HUES48 (cell line): Measurements from ENCODE around the gene HPSE.

Source experiments
- H3K27ac ChIP-seq: one replicate; pipeline ENCODE4 v1.7.0; 2013; ENCODE audit warnings: low read depth, low read length, inconsistent platforms
- H3K27me3 ChIP-seq: 2 replicates; pipeline ENCODE4 v1.6.1; 2013; ENCODE audit warnings: mild to moderate bottlenecking, low read length; ENCODE audit not compliant: control insufficient read depth, insufficient read depth
- H3K36me3 ChIP-seq: 2 replicates; pipeline ENCODE4 v1.6.1; 2013; ENCODE audit warnings: low read length; ENCODE audit not compliant: control insufficient read depth, insufficient read depth
- H3K4me1 ChIP-seq: 2 replicates; pipeline ENCODE4 v1.6.1; 2013; ENCODE audit warnings: mild to moderate bottlenecking, low read length; ENCODE audit not compliant: control insufficient read depth, insufficient read depth
- H3K4me3 ChIP-seq: 2 replicates; pipeline ENCODE4 v1.5.1; 2013; ENCODE audit warnings: mild to moderate bottlenecking, low read depth, low read length
- H3K9ac ChIP-seq: 2 replicates; pipeline ENCODE4 v1.6.1; 2013; ENCODE audit warnings: mild to moderate bottlenecking, low read depth, low read length, moderate library complexity
- H3K9me3 ChIP-seq: 2 replicates; pipeline ENCODE4 v1.6.1; 2013; ENCODE audit warnings: low read length; ENCODE audit not compliant: control insufficient read depth, insufficient read depth

HPSE gene

DNA sequence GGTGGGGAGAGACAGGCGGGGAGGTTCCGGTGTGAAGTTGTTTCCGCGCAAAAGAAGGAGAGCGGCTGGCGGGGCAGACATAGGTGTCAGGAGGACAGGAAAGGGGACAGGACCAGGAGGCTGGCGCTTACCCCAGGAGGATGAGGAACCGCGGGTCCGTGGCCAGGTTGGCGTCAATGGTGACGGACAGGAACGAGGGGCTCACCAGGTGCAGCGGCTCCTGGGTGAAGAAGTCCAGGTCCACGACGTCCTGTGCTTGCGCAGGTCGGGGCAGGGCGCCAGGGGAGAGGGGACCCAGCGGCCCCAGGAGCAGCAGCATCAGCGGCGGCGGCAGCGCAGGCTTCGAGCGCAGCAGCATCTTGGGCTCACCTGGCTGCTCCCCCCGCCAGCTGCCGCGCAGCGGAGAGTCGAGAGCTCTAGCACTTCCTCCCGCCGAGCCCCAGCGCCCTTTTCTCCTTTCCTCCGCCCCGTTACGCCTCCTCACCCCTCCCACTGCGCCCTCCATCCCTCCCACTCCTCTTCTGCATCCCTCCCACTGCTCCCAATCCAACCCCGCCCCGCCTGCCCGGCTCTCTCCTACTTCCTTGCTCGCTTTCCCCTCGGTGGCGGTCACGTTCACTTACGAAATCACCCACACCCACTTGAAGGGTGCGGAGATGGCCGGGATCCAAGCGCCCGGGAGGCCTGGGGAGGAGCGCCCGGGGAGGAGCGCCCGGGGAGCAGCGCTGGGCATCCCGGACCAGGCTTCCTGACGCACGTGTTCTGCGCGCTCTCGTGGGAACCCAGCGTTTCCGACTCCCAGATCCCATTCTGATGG lies at the start of gene HPSE:
HPSE (minus strand) TSS at position 424 of the 817 bp plus-strand sequence; CDS start at position 358, 66 bp downstream.
- Histone ChIP-seq H3K4me3 (peak within 1 kb of the TSS; percentile 89), H3K36me3 (no peaks in the 10 kb centered on the region), H3K27ac (no peak within 1 kb of the TSS), H3K4me1 (peaks cover 6% of the 10 kb centered on the region), H3K9me3 (no peaks in the 10 kb centered on the region), H3K27me3 (peaks cover 62% of the 10 kb centered on the region), H3K9ac (no peak within 1 kb of the TSS)

DNA sequence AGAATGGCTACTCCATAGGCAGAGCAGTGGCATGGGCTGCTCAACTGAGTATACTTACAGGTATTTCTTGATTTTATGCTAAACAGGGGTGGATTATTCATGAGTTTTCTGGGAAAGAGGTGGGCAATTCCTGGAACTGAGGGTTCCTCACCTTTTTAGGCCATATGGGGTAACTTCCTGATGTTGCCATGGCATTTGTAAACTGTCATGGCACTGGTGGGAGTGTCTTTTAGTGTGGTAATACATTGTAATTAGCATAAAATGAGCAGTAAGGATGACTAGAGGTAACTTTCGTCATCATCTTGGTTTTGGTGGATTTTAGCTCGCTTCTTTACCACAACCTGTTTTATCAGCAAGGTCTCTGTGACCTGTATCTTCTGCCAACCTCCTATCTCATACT lies 48.2 kb upstream of the HPSE start:
- Histone ChIP-seq H3K27me3 (peaks cover 6% of the 10 kb centered on the region), H3K4me1 (peaks cover 9% of the 10 kb centered on the region), H3K9me3 (peaks cover 14% of the 10 kb centered on the region), H3K9ac (no peak overlapping the region), H3K4me3 (no peak overlapping the region), H3K27ac (no peak overlapping the region), H3K36me3 (no peaks in the 10 kb centered on the region)

DNA sequence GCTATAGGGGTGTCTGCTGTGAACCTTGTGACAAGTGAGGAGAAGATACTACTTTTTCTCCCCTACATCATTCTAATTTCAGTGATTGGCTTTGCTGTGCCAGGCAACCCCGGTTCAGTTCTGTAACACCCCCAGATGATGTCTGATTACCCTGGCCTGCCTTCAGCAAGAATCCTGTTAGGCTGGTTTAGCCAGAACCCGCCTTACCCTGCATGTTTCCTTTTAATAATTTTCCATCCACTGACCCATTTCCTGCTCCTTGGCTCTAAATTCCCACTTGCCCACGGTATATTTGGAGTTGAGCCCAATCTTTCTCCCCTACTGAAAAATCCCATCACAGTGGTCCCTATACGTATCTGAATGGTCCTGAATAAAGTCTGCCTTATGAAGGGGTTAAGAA lies 46.5 kb upstream of the HPSE start:
- Histone ChIP-seq H3K9me3 (peaks cover 22% of the 10 kb centered on the region), H3K27me3 (no peaks in the 10 kb centered on the region), H3K27ac (no peak overlapping the region)

DNA sequence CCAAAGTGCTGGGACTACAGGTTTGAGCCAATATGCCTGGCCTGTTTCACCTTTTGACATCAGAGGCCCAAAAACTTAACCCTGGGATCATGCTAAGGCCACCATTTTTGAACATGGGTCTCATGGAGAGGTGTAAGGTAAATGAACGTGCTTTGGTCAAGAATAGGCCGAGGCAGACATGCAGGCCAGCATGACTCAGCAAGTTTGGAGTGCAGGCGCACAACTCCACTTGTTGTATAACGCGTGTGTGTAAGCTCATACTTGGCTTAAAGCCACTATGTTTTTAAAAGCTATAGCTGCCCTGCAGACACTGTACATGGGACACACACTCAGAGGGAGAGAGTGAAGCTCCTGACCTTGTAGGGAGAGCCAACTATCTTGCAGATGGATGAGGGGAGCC lies 43.8 kb upstream of the HPSE start:
- Histone ChIP-seq H3K4me1 (no peaks in the 10 kb centered on the region), H3K27me3 (no peaks in the 10 kb centered on the region), H3K9ac (no peak overlapping the region), H3K9me3 (peaks cover 22% of the 10 kb centered on the region), H3K27ac (no peak overlapping the region), H3K36me3 (no peaks in the 10 kb centered on the region), H3K4me3 (no peak overlapping the region)

More for the DNA sequence above, 46.5 kb upstream of the HPSE start:
- Histone ChIP-seq H3K9ac (no peak overlapping the region), H3K36me3 (no peaks in the 10 kb centered on the region), H3K4me1 (no peaks in the 10 kb centered on the region), H3K4me3 (no peak overlapping the region)

DNA sequence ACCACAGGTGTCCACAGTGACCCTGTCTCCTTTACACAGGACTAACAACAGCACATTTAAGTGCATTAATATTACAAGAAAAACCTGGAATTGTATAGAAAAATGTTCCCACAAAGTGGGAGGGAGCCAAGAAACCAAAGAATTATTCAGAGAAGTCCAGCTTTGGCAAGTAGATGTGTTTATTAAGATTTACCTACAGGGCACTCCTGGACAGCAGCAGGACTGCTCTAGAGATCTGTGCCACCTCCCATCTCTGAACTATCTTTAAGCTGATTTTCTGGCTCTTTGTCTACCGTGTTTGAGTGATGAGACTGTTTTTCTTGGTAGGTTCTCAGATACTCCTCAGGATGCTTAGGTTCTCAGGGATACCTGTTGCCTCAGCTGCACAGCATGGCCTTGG lies 38.3 kb upstream of the HPSE start:
- no peaks in the 10 kb centered on the region for H3K36me3 ChIP-seq
- peaks cover 9% of the 10 kb centered on the region for H3K9me3 ChIP-seq
- no peaks in the 10 kb centered on the region for H3K4me1 ChIP-seq
- H3K4me3 ChIP-seq = no peak overlapping the region
- no peak overlapping the region for H3K9ac ChIP-seq
- no peak overlapping the region for H3K27ac ChIP-seq
- H3K27me3 ChIP-seq = no peaks in the 10 kb centered on the region

DNA sequence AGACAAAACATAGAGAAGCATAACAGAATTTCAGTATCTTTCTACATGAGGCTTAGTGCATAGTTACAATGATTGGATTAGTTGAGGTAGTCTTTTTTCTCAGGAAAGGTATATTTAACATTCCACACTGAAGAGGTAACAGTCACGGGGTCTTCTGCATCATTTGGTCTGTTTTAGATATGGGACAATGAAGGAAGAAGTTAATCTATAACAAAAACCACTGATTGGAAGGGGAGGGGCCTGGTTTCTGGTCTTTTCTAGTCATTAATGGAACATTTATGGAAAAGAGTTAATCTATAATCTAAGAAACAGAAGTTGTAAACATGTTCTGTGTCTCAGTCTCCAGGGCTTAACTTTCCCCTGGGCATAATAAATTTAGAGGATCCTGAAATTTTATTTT lies 37.3 kb upstream of the HPSE start:
- Histone ChIP-seq H3K27me3 (no peaks in the 10 kb centered on the region), H3K9ac (no peak overlapping the region), H3K27ac (peak overlapping the region; percentile 32), H3K9me3 (no peaks in the 10 kb centered on the region), H3K4me1 (no peaks in the 10 kb centered on the region), H3K4me3 (no peak overlapping the region), H3K36me3 (no peaks in the 10 kb centered on the region)

DNA sequence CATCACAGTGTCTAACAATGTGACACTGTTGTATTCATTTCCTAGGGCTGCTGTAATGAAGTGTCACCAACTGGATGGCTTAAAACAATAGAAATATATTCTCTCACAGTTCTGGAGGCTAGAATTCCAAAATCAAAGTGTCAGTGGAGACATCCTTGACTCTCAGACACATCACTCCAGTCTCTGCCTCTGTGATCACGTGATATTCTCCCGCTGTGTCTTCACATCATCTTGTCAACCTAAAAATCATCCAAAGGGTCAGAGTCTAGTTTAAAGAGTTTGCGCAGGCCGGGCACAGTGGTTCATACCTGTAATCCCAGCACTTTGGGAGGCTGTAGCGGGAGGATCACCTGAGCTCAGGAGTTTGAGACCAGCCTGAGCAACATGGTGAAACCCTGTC lies 36.6 kb upstream of the HPSE start:
- no peaks in the 10 kb centered on the region for H3K36me3 ChIP-seq
- H3K4me1 ChIP-seq = no peaks in the 10 kb centered on the region
- no peak overlapping the region for H3K27ac ChIP-seq
- H3K27me3 ChIP-seq = no peaks in the 10 kb centered on the region
- no peak overlapping the region for H3K9ac ChIP-seq
- no peaks in the 10 kb centered on the region for H3K9me3 ChIP-seq
- no peak overlapping the region for H3K4me3 ChIP-seq

DNA sequence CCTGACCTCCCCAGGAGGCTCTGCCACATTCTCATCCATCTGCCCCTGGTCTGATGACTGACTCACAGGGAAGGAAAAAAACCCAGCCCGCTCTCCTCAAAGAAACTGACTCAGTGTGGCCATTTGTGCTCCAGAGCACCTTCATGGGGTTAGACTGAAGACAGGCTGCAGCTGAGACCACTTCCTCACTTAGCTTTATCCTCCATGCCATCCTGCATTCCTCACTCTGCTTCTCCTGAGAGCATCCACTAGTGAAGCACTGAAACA lies 35.9 kb upstream of the HPSE start:
- H3K9me3 ChIP-seq = no peaks in the 10 kb centered on the region
- H3K4me1 ChIP-seq = no peaks in the 10 kb centered on the region
- H3K27ac ChIP-seq = no peak overlapping the region
- H3K27me3 ChIP-seq = no peaks in the 10 kb centered on the region
- H3K4me3 ChIP-seq = no peak overlapping the region
- no peak overlapping the region for H3K9ac ChIP-seq
- no peaks in the 10 kb centered on the region for H3K36me3 ChIP-seq

DNA sequence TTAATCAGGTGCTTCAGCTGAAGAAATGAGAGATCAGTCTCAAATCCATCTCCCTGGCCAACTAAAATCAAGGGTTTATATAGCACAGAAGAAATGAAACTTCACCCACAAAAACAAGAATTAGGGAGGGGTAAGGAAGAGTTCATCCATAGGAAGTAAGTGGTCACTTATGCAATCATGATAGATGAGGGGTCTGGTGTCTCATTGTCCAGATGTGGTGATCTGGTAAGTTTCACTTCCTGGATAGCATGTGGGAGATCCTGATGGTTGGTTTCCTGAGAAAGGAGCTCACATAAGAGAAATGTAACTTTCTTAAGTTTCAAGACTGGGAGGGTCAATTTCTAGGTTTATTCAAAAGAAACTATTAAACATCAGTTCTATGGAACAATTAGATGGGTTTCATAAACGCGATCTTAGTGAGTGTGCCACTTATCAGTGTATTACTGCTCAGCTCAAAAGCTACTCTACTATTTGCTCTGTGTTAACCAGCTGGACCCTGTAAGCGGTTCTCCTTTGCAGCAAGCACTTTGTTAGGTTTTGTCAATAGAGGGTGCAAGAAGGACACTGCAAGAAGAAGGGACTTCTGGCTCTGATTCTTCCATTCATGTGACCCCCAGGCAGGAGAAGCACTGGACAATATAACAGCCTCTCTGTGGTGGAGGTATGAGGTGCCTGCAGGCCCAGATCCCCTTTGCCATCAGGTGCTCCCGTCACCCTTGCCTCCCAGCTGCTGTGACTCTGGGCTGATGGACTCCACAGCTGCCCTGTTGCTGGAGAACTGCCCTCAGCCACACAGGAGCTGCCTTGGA lies 35.4 kb upstream of the HPSE start:
- H3K27ac ChIP-seq = no peak overlapping the region
- no peaks in the 10 kb centered on the region for H3K4me1 ChIP-seq
- no peaks in the 10 kb centered on the region for H3K36me3 ChIP-seq
- H3K9me3 ChIP-seq = no peaks in the 10 kb centered on the region
- H3K4me3 ChIP-seq = no peak overlapping the region
- no peak overlapping the region for H3K9ac ChIP-seq
- no peaks in the 10 kb centered on the region for H3K27me3 ChIP-seq

DNA sequence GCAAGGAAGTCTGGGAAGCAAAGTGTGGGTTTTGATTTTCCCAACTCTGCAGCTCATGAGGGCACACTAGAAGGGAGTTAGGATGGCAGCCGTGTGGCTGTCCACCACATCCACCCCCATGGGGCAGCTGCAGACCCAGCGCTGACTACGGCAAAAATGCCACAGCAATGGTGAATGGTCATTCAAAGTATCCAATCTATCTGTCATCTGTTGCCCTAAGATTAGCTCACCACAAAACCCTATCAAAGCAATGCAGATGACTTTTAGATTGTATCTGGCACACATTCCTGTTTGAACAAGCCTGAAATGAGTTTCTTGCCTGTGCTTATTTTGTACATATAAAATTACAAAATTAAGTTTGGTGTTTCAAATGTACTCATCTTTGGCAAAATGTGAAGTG lies 29.7 kb upstream of the HPSE start:
- Histone ChIP-seq H3K4me1 (peaks cover 14% of the 10 kb centered on the region), H3K36me3 (no peaks in the 10 kb centered on the region), H3K9me3 (no peaks in the 10 kb centered on the region), H3K4me3 (no peak overlapping the region), H3K27me3 (no peaks in the 10 kb centered on the region), H3K27ac (no peak overlapping the region), H3K9ac (no peak overlapping the region)
